ENCODE measurements around the gene SHISA9. TPM values are rescaled to one million over a fixed set of nuclear protein-coding genes. Genes with fewer than 3 reads are reported as not detected.

Gene SHISA9
- total and polyA plus RNA-seq, 2 of the 4 experiments (the other 2 are of a cell fraction) = under 0.01 TPM; not detected in 1

DNA sequence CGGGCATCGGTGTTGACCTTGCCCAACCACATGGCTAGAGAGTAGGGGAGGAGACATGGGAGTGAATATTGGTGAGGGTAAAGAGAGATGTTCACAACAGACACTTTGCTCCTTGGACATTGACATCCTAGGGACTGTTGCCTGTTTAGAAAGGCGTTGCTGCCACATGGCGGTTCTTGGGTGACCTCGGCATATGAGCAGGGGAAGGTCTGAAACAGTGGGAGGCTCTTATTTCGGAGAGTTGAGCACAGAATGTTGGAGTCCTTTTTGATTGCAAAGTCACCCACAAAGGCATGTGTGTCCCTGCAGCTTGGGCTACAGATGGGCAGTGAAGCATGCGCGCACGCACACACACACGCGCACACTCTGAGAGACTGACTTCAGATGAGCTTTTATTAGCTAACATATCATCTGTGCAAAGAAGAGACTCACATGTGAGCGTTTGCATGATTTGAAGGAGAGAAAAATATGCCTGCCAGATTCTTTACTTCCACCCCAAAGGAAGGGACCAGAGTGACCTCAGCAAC lies 104.4 kb downstream of the SHISA9 start:
- ATAC-seq (ENCODE audit: low read depth) = no peak
- H2AFZ ChIP-seq (replicated peaks; ENCODE audit: low read length, poor library complexity) = no peak overlapping the region
- no peak for TF ChIP-seq CEBPB (IDR thresholded peaks at IDR 0.05; ENCODE audit: low read depth, low read length)
- TF ChIP-seq, protein P1, sequence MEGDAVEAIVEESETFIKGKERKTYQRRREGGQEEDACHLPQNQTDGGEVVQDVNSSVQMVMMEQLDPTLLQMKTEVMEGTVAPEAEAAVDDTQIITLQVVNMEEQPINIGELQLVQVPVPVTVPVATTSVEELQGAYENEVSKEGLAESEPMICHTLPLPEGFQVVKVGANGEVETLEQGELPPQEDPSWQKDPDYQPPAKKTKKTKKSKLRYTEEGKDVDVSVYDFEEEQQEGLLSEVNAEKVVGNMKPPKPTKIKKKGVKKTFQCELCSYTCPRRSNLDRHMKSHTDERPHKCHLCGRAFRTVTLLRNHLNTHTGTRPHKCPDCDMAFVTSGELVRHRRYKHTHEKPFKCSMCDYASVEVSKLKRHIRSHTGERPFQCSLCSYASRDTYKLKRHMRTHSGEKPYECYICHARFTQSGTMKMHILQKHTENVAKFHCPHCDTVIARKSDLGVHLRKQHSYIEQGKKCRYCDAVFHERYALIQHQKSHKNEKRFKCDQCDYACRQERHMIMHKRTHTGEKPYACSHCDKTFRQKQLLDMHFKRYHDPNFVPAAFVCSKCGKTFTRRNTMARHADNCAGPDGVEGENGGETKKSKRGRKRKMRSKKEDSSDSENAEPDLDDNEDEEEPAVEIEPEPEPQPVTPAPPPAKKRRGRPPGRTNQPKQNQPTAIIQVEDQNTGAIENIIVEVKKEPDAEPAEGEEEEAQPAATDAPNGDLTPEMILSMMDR (conservative IDR thresholded peaks at IDR 0.05; ENCODE audit: low read depth, low read length) = no peak
- TF ChIP-seq MAZ (IDR thresholded peaks at IDR 0.05; ENCODE audit: borderline replicate concordance, low read depth, low read length) = no peak
- no peak for TF ChIP-seq RCOR1 (IDR thresholded peaks at IDR 0.05; ENCODE audit: insufficient replicate concordance, low read length)
- TF ChIP-seq CHD1 (IDR thresholded peaks at IDR 0.05; ENCODE audit: low read depth, low read length) = no peak
- no peak for TF ChIP-seq RAD21 (IDR thresholded peaks at IDR 0.05; ENCODE audit: low read length)
- TF ChIP-seq, protein P2, sequence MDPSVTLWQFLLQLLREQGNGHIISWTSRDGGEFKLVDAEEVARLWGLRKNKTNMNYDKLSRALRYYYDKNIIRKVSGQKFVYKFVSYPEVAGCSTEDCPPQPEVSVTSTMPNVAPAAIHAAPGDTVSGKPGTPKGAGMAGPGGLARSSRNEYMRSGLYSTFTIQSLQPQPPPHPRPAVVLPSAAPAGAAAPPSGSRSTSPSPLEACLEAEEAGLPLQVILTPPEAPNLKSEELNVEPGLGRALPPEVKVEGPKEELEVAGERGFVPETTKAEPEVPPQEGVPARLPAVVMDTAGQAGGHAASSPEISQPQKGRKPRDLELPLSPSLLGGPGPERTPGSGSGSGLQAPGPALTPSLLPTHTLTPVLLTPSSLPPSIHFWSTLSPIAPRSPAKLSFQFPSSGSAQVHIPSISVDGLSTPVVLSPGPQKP (IDR thresholded peaks at IDR 0.05; ENCODE audit: borderline replicate concordance, low read depth, low read length) = no peak
- no peak for TF ChIP-seq SMC3 (IDR thresholded peaks at IDR 0.05; ENCODE audit: low read depth, low read length)
- TF ChIP-seq FOS (IDR thresholded peaks at IDR 0.05; ENCODE audit: low read depth, low read length) = no peak

More for the DNA sequence above, 104.4 kb downstream of the SHISA9 start:
- no peak for DNase-seq
- H3K4ac ChIP-seq (ENCODE audit: low read depth, low read length) = no peak overlapping the region
- dilution Hi-C loops (cut with HindIII; ENCODE audit: low sequenced_read_pairs, unreplicated experiment) (no loop called here), in situ Hi-C loops (cut with MboI; ENCODE audit: low sequenced_read_pairs) (no loop called here), intact Hi-C loops (cut with micrococcal nuclease) (no loop called here)
- H3K4me3 ChIP-seq (ENCODE audit: insufficient read depth, low read depth, low read length) = no peak overlapping the region
- H3K18ac ChIP-seq (ENCODE audit: low read depth, low read length) = no peak overlapping the region
- no peak overlapping the region for H2BK15ac ChIP-seq (ENCODE audit: low read depth, low read length)
- H4K20me1 ChIP-seq (ENCODE audit: insufficient read depth, low read length) = no peaks in the 10 kb centered on the region
- no peaks in the 10 kb centered on the region for H3K27me3 ChIP-seq (ENCODE audit: control insufficient read depth, insufficient read depth, low read length)
- no peaks in the 10 kb centered on the region for H3K4me1 ChIP-seq (ENCODE audit: control insufficient read depth, insufficient read depth, low read length)
- no peak overlapping the region for H4K91ac ChIP-seq (ENCODE audit: insufficient read depth, low read depth, low read length)
- no peak overlapping the region for H3K9ac ChIP-seq (ENCODE audit: low read depth, low read length)
- no peak overlapping the region for H3K27ac ChIP-seq (ENCODE audit: insufficient read depth, low read length)
- CTCF ChIA-PET = no interaction called here
- no CpG with 5 or more reads among the region's 12 CpGs for WGBS, 2 experiments (ENCODE audit: extremely low coverage in 2 of 2, insufficient read length in 1 of 2)
- no peak overlapping the region for H2BK120ac ChIP-seq (ENCODE audit: low read depth, low read length)
- no peak overlapping the region for H2AK5ac ChIP-seq (ENCODE audit: low read depth, low read length)
- POLR2A ChIA-PET (ENCODE audit: unreplicated experiment) = no interaction called here
- no peak overlapping the region for H3K56ac ChIP-seq (ENCODE audit: extremely low read depth, insufficient read depth, low read length)
- H2BK5ac ChIP-seq (ENCODE audit: low read depth, low read length, poor library complexity, severe bottlenecking) = no peak overlapping the region
- H3K9me3 ChIP-seq (ENCODE audit: control insufficient read depth, insufficient read depth, low read length) = peaks cover 16% of the 10 kb centered on the region
- H3K14ac ChIP-seq (replicated peaks; ENCODE audit: low read depth, low read length) = no peak overlapping the region
- no peak overlapping the region for H3K4me2 ChIP-seq (ENCODE audit: low read depth, low read length)
- H4K8ac ChIP-seq (ENCODE audit: low read depth in 2 of 2, low read length in 2 of 2) = no peak overlapping the region
- H3K36me3 ChIP-seq (ENCODE audit: control insufficient read depth, insufficient read depth, low read length) = no peaks in the 10 kb centered on the region
- H3K23ac ChIP-seq (ENCODE audit: low read depth, low read length) = no peak overlapping the region
- BruUV-seq (replicated peaks) = no TSS peak
- H2AK9ac ChIP-seq (replicated peaks; ENCODE audit: low read depth, low read length, poor library complexity) = no peak overlapping the region
- no peaks in the 10 kb centered on the region for H3K9me1 ChIP-seq (ENCODE audit: insufficient read depth, low read length)
- H4K5ac ChIP-seq (ENCODE audit: low read depth, low read length) = no peak overlapping the region
- no peak overlapping the region for H2BK20ac ChIP-seq (ENCODE audit: low read depth, low read length)
- H3K79me1 ChIP-seq (ENCODE audit: low read depth in 1 of 2, low read length in 2 of 2) = no peaks in the 10 kb centered on the region
